ENCODE data around the gene LDLRAD4.

DNA sequence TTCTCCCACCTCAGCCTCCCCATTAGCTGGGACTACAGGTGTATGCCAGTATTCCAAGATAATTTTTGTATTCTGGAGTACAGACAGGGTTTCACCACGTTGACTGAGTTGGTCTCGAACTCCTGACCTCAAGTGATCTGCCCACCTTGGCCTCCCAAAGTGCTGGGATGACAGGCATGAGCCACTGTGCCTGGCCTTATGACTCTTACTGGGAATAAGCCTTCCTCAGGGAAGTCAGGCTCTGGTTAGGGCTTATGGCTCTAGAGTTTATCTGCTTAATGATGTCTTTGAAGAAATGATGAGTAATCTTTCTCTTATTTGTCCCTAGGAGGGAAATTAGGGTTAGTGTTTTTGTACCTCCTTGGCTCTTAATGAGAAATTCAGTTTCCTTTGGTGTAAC is 320.1 kb downstream of the LDLRAD4 start:
- TF ChIP-seq, protein P1, sequence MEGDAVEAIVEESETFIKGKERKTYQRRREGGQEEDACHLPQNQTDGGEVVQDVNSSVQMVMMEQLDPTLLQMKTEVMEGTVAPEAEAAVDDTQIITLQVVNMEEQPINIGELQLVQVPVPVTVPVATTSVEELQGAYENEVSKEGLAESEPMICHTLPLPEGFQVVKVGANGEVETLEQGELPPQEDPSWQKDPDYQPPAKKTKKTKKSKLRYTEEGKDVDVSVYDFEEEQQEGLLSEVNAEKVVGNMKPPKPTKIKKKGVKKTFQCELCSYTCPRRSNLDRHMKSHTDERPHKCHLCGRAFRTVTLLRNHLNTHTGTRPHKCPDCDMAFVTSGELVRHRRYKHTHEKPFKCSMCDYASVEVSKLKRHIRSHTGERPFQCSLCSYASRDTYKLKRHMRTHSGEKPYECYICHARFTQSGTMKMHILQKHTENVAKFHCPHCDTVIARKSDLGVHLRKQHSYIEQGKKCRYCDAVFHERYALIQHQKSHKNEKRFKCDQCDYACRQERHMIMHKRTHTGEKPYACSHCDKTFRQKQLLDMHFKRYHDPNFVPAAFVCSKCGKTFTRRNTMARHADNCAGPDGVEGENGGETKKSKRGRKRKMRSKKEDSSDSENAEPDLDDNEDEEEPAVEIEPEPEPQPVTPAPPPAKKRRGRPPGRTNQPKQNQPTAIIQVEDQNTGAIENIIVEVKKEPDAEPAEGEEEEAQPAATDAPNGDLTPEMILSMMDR (conservative IDR thresholded peaks at IDR 0.05; ENCODE audit: low read depth in 2 of 2), result no peak
- TF ChIP-seq CREB1 (CRISPR knock-in tag; IDR thresholded peaks at IDR 0.05; ENCODE audit: low read depth) (no peak), JUNB (IDR thresholded peaks at IDR 0.05; ENCODE audit: unreplicated experiment) (no peak)
- TF ChIP-seq, protein P2, sequence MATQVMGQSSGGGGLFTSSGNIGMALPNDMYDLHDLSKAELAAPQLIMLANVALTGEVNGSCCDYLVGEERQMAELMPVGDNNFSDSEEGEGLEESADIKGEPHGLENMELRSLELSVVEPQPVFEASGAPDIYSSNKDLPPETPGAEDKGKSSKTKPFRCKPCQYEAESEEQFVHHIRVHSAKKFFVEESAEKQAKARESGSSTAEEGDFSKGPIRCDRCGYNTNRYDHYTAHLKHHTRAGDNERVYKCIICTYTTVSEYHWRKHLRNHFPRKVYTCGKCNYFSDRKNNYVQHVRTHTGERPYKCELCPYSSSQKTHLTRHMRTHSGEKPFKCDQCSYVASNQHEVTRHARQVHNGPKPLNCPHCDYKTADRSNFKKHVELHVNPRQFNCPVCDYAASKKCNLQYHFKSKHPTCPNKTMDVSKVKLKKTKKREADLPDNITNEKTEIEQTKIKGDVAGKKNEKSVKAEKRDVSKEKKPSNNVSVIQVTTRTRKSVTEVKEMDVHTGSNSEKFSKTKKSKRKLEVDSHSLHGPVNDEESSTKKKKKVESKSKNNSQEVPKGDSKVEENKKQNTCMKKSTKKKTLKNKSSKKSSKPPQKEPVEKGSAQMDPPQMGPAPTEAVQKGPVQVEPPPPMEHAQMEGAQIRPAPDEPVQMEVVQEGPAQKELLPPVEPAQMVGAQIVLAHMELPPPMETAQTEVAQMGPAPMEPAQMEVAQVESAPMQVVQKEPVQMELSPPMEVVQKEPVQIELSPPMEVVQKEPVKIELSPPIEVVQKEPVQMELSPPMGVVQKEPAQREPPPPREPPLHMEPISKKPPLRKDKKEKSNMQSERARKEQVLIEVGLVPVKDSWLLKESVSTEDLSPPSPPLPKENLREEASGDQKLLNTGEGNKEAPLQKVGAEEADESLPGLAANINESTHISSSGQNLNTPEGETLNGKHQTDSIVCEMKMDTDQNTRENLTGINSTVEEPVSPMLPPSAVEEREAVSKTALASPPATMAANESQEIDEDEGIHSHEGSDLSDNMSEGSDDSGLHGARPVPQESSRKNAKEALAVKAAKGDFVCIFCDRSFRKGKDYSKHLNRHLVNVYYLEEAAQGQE (IDR thresholded peaks at IDR 0.05; ENCODE audit: unreplicated experiment), result no peak

Measured in GM23338 (cell line).